ENCODE measurements around the gene DUT.

- no peak for TF ChIP-seq CTCF (IDR thresholded peaks at IDR 0.05; ENCODE audit: control extremely low read depth in 1 of 3, insufficient read depth in 1 of 3, low read depth in 1 of 3, low read length in 3 of 3)
- TF ChIP-seq POLR2A (IDR thresholded peaks at IDR 0.05; ENCODE audit: control extremely low read depth in 1 of 2, low read depth in 2 of 2, low read length in 2 of 2): no peak
- no peak for TF ChIP-seq KDM5A (IDR thresholded peaks at IDR 0.05; ENCODE audit: low read length)
- TF ChIP-seq CEBPB (IDR thresholded peaks at IDR 0.05; ENCODE audit: low read depth, low read length): no peak
Measured at GRCh38 chr15:48391950-48392349, 60.7 kb downstream of the DUT start.

All from H1 (cell line).